A549 (cell line): Measurements from ENCODE around the gene MAGI1. TPM values are rescaled to one million over a fixed set of nuclear protein-coding genes. Genes with fewer than 3 reads are reported as not detected.

Source experiments
- ATAC-seq, 2 experiments: fragments of 200-7000 bp in 1 of 2; fragments of >200 bp in 1 of 2; cut with Nextera tagmentation in 1 of 2; cut with Tn5 transposase in 1 of 2; 3 replicates each; pipeline versions ENCODE4 v1.8.0 to v1.9.1; 2018 to 2020; ENCODE audit warnings: mild to moderate bottlenecking in 1 of 2, moderate library complexity in 1 of 2
- CTCF ChIA-PET: fragments of 300-600 bp; sonication (Branson Sonifier 250); formaldehyde crosslinking; extraction: SDS; loops from one replicate; lab custom pipeline; 2021; ENCODE audit warnings: antibody characterized with exemption, inconsistent platforms; lab: Yijun Ruan, JAX
- POLR2A ChIA-PET: fragments of 350-600 bp; formaldehyde crosslinking; extraction: SDS; loops from one replicate; lab custom pipeline; 2021; ENCODE audit warnings: antibody characterized with exemption, inconsistent platforms; lab: Yijun Ruan, JAX
- DNase-seq, 2 experiments: peaks; one replicate each; pipeline versions ENCODE4 v3.0.0 to v3.0.0-alpha.2; 2011 to 2016; ENCODE audit warnings: low read depth in 1 of 2, low spot score in 1 of 2
- FAIRE-seq: peaks from 2 replicates; lab custom pipeline; 2011; peaks lifted over from hg19 to GRCh38; lab: Jason Lieb, UNC
- H3K27ac ChIP-seq, 2 experiments: fragments of >200 bp; sonication (Bioruptor Twin); formaldehyde crosslinking; 3 replicates each; pipeline ENCODE4 v1.5.1; 2016 to 2017
- H3K4me1 ChIP-seq: fragments of >200 bp; sonication (Bioruptor Twin); formaldehyde crosslinking; 3 replicates; pipeline ENCODE4 v1.6.1; 2016
- H3K4me2 ChIP-seq: fragments of >200 bp; sonication (Bioruptor Twin); formaldehyde crosslinking; 3 replicates; pipeline ENCODE4 v1.6.1; 2016
- H3K4me3 ChIP-seq: fragments of >200 bp; sonication (Bioruptor Twin); formaldehyde crosslinking; 3 replicates; pipeline ENCODE4 v1.5.1; 2016
- H3K9me3 ChIP-seq: fragments of >200 bp; sonication (Bioruptor Twin); formaldehyde crosslinking; 3 replicates; pipeline ENCODE4 v1.6.1; 2016
- CHD2 ChIP-seq: fragments of 150-350 bp; IDR thresholded peaks from 2 replicates; pipeline ENCODE4 v1.6.1; 2014; ENCODE audit warnings: low read length; ENCODE audit not compliant: partially characterized antibody
- EP300 ChIP-seq, 2 experiments: fragments of >200 bp; sonication (Bioruptor Twin); formaldehyde crosslinking; IDR thresholded peaks; 2 replicates in 1 of 2; 3 replicates in 1 of 2; pipeline ENCODE4 v1.6.1; 2016 to 2017
- FOSL2 ChIP-seq, 2 experiments: fragments of 450-650 bp in 1 of 2; fragments of >200 bp in 1 of 2; sonication (Bioruptor Twin) in 1 of 2; formaldehyde crosslinking; IDR thresholded peaks; 2 replicates each; pipeline versions ENCODE4 v1.5.0 to v1.6.1; 2016 to 2020; ENCODE audit warnings: mild to moderate bottlenecking in 1 of 2, moderate library complexity in 1 of 2
- GATA3 ChIP-seq: IDR thresholded peaks from 2 replicates; pipeline ENCODE4 v1.6.1; 2012; ENCODE audit warnings: borderline replicate concordance
- HEYL ChIP-seq: fragments of 250-450 bp; sonication (Bioruptor Pico); IDR thresholded peaks from 2 replicates; pipeline ENCODE4 v1.8.0; 2021; ENCODE audit warnings: mild to moderate bottlenecking, moderate library complexity
- MYC ChIP-seq: IDR thresholded peaks from 2 replicates; pipeline ENCODE4 v1.6.1; 2012; ENCODE audit warnings: mild to moderate bottlenecking, inconsistent platforms, low read length, improper control_type of control experiment, borderline replicate concordance
- NR3C1 ChIP-seq: fragments of >200 bp; sonication (Bioruptor Twin); formaldehyde crosslinking; IDR thresholded peaks from 3 replicates; pipeline ENCODE4 v1.6.1; 2017
- PHF8 ChIP-seq: fragments of 200-600 bp; sonication (generic); IDR thresholded peaks from 2 replicates; pipeline ENCODE4 v1.6.1; 2016; ENCODE audit warnings: low read depth, mild to moderate bottlenecking, antibody characterized with exemption, moderate library complexity, borderline replicate concordance
- RARB ChIP-seq: fragments of 250-450 bp; sonication (Bioruptor Pico); IDR thresholded peaks from 2 replicates; pipeline ENCODE4 v1.8.0; 2021; ENCODE audit warnings: mild to moderate bottlenecking, moderate library complexity
- RNF2 ChIP-seq: fragments of 200-600 bp; sonication (generic); IDR thresholded peaks from 2 replicates; pipeline ENCODE4 v1.6.1; 2016; ENCODE audit warnings: low read depth, mild to moderate bottlenecking, antibody characterized with exemption, moderate library complexity, borderline replicate concordance
- TFCP2L1 ChIP-seq: fragments of 250-450 bp; sonication (Bioruptor Pico); IDR thresholded peaks from 2 replicates; pipeline ENCODE4 v1.5.0; 2021; ENCODE audit warnings: mild to moderate bottlenecking
- ZNF302 ChIP-seq: fragments of 250-450 bp; sonication (Bioruptor Pico); IDR thresholded peaks from 2 replicates; pipeline ENCODE4 v1.9.0; 2021; ENCODE audit warnings: inconsistent platforms, mild to moderate bottlenecking, moderate library complexity
- WGBS: methylation state at CpG from one replicate; pipeline ENCODE4 v1.1.6; 2017; ENCODE audit errors: missing lambda C conversion rate; 5-methylcytosine and 5-hydroxymethylcytosine counted together
- polyA plus RNA-seq, 4 experiments: library from polyadenylated mRNA; depleted of rRNA in 3 of 4; stranded (reverse); fragments of >200 nt; fragmentation: RNase III in 1 of 4; extraction: RNeasy Plus Mini Kit Qiagen cat#74134 plus additional on column Dnase treatment in 1 of 4; gene quantifications; 2 replicates in 3 of 4; 3 replicates in 1 of 4; pipeline ENCODE4 v1.2.3, GENCODE V29; 2011 to 2017
- TF ChIP-seq, protein P1 (sequence below): fragments of 200-600 bp; sonication (generic); IDR thresholded peaks from 2 replicates; pipeline ENCODE4 v1.6.1; 2016; ENCODE audit warnings: antibody characterized with exemption, mild to moderate bottlenecking, moderate library complexity
- TF ChIP-seq, protein P2 (sequence below): fragments of 250-450 bp; sonication (Bioruptor Pico); IDR thresholded peaks from 2 replicates; pipeline ENCODE4 v1.5.0; 2021; ENCODE audit warnings: mild to moderate bottlenecking, moderate library complexity, borderline replicate concordance

Gene MAGI1
- polyA plus RNA-seq, 2 of the 4 experiments (the other 2 are of a cell fraction), result 4.7 to 6.6 TPM

DNA sequence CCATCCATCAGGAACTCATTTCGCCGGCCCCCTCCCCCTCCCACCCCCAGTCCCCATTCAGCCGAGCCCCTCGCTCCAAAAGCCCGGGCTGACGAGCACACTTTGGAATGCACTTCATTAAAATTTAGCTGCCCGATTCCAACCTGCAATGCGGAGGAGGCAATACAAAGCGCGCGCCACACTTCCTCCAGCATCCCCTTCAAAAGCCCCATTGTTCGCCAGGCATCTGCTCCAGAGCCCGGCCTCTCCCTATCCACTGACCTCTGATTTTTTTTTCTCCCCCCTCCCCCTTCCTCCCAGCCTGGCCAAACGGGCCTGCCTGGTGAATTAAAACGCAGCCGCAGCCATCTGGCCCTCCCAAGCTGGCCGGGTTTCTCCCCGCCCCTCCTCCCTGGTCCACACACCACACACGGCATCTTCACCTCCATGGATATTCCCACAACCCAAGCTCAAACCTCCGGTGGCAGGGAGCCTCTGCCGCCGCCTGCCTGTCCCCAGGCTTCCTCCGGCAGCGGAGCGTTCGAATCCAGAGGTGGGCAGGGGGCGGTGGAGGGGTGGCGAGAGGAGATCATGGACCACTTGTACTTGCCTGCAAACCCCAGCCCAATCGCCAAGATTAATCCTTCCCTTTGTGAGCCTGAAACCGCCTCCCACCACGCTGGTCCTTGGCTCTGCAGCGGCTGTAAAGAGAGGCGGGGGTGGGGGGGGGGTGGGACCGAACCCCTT, 441.3 kb downstream of the MAGI1 start (continued):
- TF ChIP-seq, protein P1, sequence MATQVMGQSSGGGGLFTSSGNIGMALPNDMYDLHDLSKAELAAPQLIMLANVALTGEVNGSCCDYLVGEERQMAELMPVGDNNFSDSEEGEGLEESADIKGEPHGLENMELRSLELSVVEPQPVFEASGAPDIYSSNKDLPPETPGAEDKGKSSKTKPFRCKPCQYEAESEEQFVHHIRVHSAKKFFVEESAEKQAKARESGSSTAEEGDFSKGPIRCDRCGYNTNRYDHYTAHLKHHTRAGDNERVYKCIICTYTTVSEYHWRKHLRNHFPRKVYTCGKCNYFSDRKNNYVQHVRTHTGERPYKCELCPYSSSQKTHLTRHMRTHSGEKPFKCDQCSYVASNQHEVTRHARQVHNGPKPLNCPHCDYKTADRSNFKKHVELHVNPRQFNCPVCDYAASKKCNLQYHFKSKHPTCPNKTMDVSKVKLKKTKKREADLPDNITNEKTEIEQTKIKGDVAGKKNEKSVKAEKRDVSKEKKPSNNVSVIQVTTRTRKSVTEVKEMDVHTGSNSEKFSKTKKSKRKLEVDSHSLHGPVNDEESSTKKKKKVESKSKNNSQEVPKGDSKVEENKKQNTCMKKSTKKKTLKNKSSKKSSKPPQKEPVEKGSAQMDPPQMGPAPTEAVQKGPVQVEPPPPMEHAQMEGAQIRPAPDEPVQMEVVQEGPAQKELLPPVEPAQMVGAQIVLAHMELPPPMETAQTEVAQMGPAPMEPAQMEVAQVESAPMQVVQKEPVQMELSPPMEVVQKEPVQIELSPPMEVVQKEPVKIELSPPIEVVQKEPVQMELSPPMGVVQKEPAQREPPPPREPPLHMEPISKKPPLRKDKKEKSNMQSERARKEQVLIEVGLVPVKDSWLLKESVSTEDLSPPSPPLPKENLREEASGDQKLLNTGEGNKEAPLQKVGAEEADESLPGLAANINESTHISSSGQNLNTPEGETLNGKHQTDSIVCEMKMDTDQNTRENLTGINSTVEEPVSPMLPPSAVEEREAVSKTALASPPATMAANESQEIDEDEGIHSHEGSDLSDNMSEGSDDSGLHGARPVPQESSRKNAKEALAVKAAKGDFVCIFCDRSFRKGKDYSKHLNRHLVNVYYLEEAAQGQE, result no peak
- TF ChIP-seq TFCP2L1 (no peak), RNF2 (no peak), MYC (no peak)

DNA sequence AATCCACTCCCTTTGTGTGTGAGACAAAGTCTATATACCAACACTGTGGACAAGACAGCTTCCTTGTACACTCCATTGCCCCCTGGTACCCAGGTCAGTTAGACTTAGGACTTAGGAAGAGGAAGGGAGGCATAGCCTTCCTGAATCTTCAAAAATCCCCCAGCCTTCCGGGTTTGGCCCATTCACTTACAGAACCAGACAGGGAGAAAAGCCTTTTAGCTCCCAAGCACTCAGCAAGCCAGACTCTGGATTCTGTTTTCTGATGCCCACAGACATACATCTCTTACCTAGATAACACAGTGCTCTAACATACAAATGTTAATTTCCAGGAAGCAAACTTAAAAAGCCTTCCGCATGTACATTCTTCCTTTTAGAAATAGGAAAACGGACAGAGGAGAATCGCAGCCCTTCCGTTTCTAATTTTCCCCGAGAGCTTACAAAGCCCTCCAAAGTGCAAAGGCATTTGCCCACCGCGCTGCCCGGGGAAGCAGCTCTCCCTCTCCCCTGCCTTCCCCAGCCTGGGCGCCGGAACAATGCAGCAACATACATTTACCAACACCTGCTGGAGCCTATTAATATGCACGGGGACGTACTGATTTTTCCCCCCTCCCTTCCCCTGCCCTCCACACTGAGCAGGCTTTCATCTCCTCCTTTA, 442.0 kb downstream of the MAGI1 start:
- no peak for DNase-seq
- POLR2A ChIA-PET, result no interaction called here
- Histone ChIP-seq H3K27ac (no peak overlapping the region), H3K4me2 (no peak overlapping the region), H3K9me3 (no peaks in the 10 kb centered on the region), H3K4me1 (no peaks in the 10 kb centered on the region), H3K4me3 (no peak overlapping the region)
- TF ChIP-seq PHF8 (no peak), HEYL (CRISPR knock-in tag) (no peak), GATA3 (no peak), CHD2 (no peak)
- TF ChIP-seq, protein P2, sequence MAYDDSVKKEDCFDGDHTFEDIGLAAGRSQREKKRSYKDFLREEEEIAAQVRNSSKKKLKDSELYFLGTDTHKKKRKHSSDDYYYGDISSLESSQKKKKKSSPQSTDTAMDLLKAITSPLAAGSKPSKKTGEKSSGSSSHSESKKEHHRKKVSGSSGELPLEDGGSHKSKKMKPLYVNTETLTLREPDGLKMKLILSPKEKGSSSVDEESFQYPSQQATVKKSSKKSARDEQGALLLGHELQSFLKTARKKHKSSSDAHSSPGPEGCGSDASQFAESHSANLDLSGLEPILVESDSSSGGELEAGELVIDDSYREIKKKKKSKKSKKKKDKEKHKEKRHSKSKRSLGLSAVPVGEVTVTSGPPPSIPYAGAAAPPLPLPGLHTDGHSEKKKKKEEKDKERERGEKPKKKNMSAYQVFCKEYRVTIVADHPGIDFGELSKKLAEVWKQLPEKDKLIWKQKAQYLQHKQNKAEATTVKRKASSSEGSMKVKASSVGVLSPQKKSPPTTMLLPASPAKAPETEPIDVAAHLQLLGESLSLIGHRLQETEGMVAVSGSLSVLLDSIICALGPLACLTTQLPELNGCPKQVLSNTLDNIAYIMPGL (CRISPR knock-in tag), result no peak
- 85% methylated on average over 13 of the region's 13 CpGs for WGBS
- no peak for ATAC-seq
- FAIRE-seq, result no peak
- CTCF ChIA-PET, result no interaction called here

DNA sequence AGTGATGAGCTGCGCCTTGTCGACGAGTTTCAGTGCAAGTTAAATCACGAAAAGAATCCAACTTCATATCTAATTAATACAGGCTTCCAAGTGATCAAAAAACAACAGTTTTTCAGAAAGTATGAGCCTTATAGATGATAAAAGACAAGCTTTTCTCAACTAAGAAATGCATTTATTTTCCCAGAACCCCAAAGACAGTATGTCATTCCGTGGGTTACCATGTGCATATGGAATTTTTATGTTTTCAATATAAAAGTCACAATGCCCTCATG, 442.8 kb downstream of the MAGI1 start:
- no peak for TF ChIP-seq ZNF302
- no peak for TF ChIP-seq NR3C1
- TF ChIP-seq FOSL2 (IDR thresholded peaks at IDR 0.05), result no peak
- no peak for TF ChIP-seq FOSL2 (CRISPR knock-in tag; IDR thresholded peaks at IDR 0.05)
- no peak for TF ChIP-seq RARB (CRISPR knock-in tag)
- no peak for TF ChIP-seq EP300 (IDR thresholded peaks at IDR 0.05)
- TF ChIP-seq, protein P1, result no peak
- Histone ChIP-seq H3K9me3 (no peaks in the 10 kb centered on the region), H3K27ac (no peak overlapping the region), H3K4me1 (no peaks in the 10 kb centered on the region), H3K4me3 (no peak overlapping the region), H3K4me2 (no peak overlapping the region)
- no peak for DNase-seq
- FAIRE-seq, result no peak
- WGBS, result 66% methylated on average over 5 of the region's 5 CpGs
- no peak for ATAC-seq
- ChIA-PET CTCF (no interaction called here), POLR2A (no interaction called here)
